GM06990 (cell line): ENCODE measurements around the gene SPTBN1.
"Not testable (repeated sequence)": the region's sequence is repeated elsewhere in the genome, so short reads cannot be mapped to it uniquely, and the experiment has no call there.

Experiments
- DNase-seq: peaks from one replicate; pipeline ENCODE4 v3.0.0-alpha.2; 2011; ENCODE audit not compliant: insufficient read length; ENCODE audit errors: extremely low read depth
- H3K27me3 ChIP-seq: replicated peaks from 2 replicates; pipeline ENCODE4 v1.6.0; 2011; ENCODE audit warnings: low read length; ENCODE audit not compliant: control insufficient read depth, insufficient read depth
- H3K36me3 ChIP-seq: 2 replicates; pipeline ENCODE4 v1.5.1; 2011; ENCODE audit warnings: low read length; ENCODE audit not compliant: control insufficient read depth, insufficient read depth
- H3K4me3 ChIP-seq: replicated peaks from 2 replicates; pipeline ENCODE4 v1.5.1; 2011; ENCODE audit warnings: low read depth, mild to moderate bottlenecking, control low read depth, low read length
- CTCF ChIP-seq: IDR thresholded peaks from 2 replicates; pipeline ENCODE4 v1.5.1; 2011; ENCODE audit warnings: low read length, control low read depth, mild to moderate bottlenecking, inconsistent platforms; ENCODE audit not compliant: insufficient read depth, poor library complexity, severe bottlenecking

The SPTBN1 gene

GRCh38 chr2:54478899-54479298 is 22.8 kb downstream of the SPTBN1 start:
- no peak for DNase-seq
- H3K27me3 ChIP-seq: no peaks in the 10 kb centered on the region
- no peaks in the 10 kb centered on the region for H3K36me3 ChIP-seq
- no peak overlapping the region for H3K4me3 ChIP-seq
- TF ChIP-seq CTCF: no peak

GRCh38 chr2:54479424-54479823 is 23.3 kb downstream of the SPTBN1 start:
- H3K27me3 ChIP-seq: no peaks in the 10 kb centered on the region
- DNase-seq: no peak
- TF ChIP-seq CTCF: no peak
- no peak overlapping the region for H3K4me3 ChIP-seq
- H3K36me3 ChIP-seq: no peaks in the 10 kb centered on the region

GRCh38 chr2:54480025-54480424 is 23.9 kb downstream of the SPTBN1 start:
- no peak for DNase-seq
- no peak for TF ChIP-seq CTCF
- no peaks in the 10 kb centered on the region for H3K36me3 ChIP-seq
- H3K4me3 ChIP-seq: no peak overlapping the region
- no peaks in the 10 kb centered on the region for H3K27me3 ChIP-seq

- no peak for DNase-seq
- no peak for TF ChIP-seq CTCF
- H3K27me3 ChIP-seq: no peaks in the 10 kb centered on the region
These were observed 25.6 kb downstream of the SPTBN1 start for GRCh38 chr2:54481686-54482085.

GRCh38 chr2:54482715-54483114 is 26.6 kb downstream of the SPTBN1 start:
- TF ChIP-seq CTCF: no peak
- DNase-seq: no peak

More at GRCh38 chr2:54481686-54482085, 25.6 kb downstream of the SPTBN1 start:
- Histone ChIP-seq H3K4me3 (no peak overlapping the region), H3K36me3 (no peaks in the 10 kb centered on the region)

GRCh38 chr2:54483426-54483825 is 27.3 kb downstream of the SPTBN1 start:
- no peak for DNase-seq
- no peak overlapping the region for H3K4me3 ChIP-seq
- TF ChIP-seq CTCF: no peak
- no peaks in the 10 kb centered on the region for H3K27me3 ChIP-seq
- H3K36me3 ChIP-seq: no peaks in the 10 kb centered on the region

More at GRCh38 chr2:54482715-54483114, 26.6 kb downstream of the SPTBN1 start:
- H3K36me3 ChIP-seq: no peaks in the 10 kb centered on the region
- no peak overlapping the region for H3K4me3 ChIP-seq
- no peaks in the 10 kb centered on the region for H3K27me3 ChIP-seq

- not testable (repeated sequence) for H3K4me3 ChIP-seq, H3K36me3 ChIP-seq, DNase-seq, H3K27me3 ChIP-seq
These were observed 29.6 kb downstream of the SPTBN1 start for GRCh38 chr2:54485756-54486155.
